SK-N-SH (cell line): ENCODE measurements around the gene MS4A14. TPM values are rescaled to one million over a fixed set of nuclear protein-coding genes. Genes with fewer than 3 reads are reported as not detected.
"Not testable (repeated sequence)": the region's sequence is repeated elsewhere in the genome, so short reads cannot be mapped to it uniquely, and the experiment has no call there.

Experiments used
- CTCF ChIA-PET: fragments of 300-600, 350-600 bp; formaldehyde crosslinking; extraction: SDS; loops from one replicate; lab custom pipeline; 2021; lab: Yijun Ruan, JAX
- POLR2A ChIA-PET: fragments of 350-600 bp; sonication (Branson Sonifier 250); formaldehyde crosslinking; extraction: SDS; loops from one replicate; lab custom pipeline; 2020; ENCODE audit warnings: antibody characterized with exemption, inconsistent platforms; lab: Yijun Ruan, JAX
- DNase-seq: peaks from one replicate; pipeline ENCODE4 v3.0.0; 2012
- H2AFZ ChIP-seq: fragments of 200-600 bp; sonication (generic); 2 replicates; pipeline ENCODE4 v1.8.1; 2016; ENCODE audit warnings: antibody characterized with exemption, mild to moderate bottlenecking, low read depth
- H3F3A ChIP-seq: fragments of 200-600 bp; sonication (generic); replicated peaks from 2 replicates; pipeline ENCODE3; 2016; ENCODE audit warnings: antibody characterized with exemption, mild to moderate bottlenecking; ENCODE audit not compliant: insufficient read depth
- H3K27ac ChIP-seq, 2 experiments: fragments of 200-500 bp in 1 of 2; fragments of 200-600 bp in 1 of 2; sonication (Bioruptor generic) in 1 of 2; sonication (generic), shearing (Covaris generic) in 1 of 2; 2 replicates each; pipeline versions ENCODE4 v1.5.1 to v1.6.1; 2014 to 2016; ENCODE audit warnings: low read depth in 2 of 2, inconsistent platforms in 1 of 2, low read length in 1 of 2, mild to moderate bottlenecking in 1 of 2, mixed read lengths in 1 of 2
- H3K27me3 ChIP-seq: fragments of 200-600 bp; sonication (generic), shearing (Covaris generic); 2 replicates; pipeline ENCODE4 v1.6.1; 2016; ENCODE audit warnings: mixed run types; ENCODE audit not compliant: insufficient read depth
- H3K36me3 ChIP-seq, 2 experiments: fragments of 200-500 bp in 1 of 2; fragments of 200-600 bp in 1 of 2; sonication (Bioruptor generic) in 1 of 2; sonication (generic) in 1 of 2; replicated peaks in 1 of 2; 2 replicates each; pipeline versions ENCODE3 to v1.5.1; 2014 to 2016; ENCODE audit warnings: low read length in 1 of 2, mild to moderate bottlenecking in 1 of 2; ENCODE audit not compliant: insufficient read depth in 2 of 2, control insufficient read depth in 1 of 2
- H3K4me1 ChIP-seq, 2 experiments: fragments of 200-500 bp in 1 of 2; fragments of 200-600 bp in 1 of 2; sonication (Bioruptor generic) in 1 of 2; sonication (generic), shearing (Covaris generic) in 1 of 2; 2 replicates each; pipeline versions ENCODE4 v1.5.1 to v1.6.1; 2014 to 2016; ENCODE audit warnings: low read depth in 1 of 2, low read length in 1 of 2, mixed run types in 1 of 2; ENCODE audit not compliant: insufficient read depth in 2 of 2, control insufficient read depth in 1 of 2
- H3K4me2 ChIP-seq: fragments of 200-600 bp; sonication (generic), shearing (Covaris generic); 2 replicates; pipeline ENCODE4 v1.6.1; 2017; ENCODE audit warnings: mixed run types
- H3K4me3 ChIP-seq, 2 experiments: fragments of 200-500 bp in 1 of 2; fragments of 200-600 bp in 1 of 2; sonication (Bioruptor generic) in 1 of 2; sonication (generic), shearing (Covaris generic) in 1 of 2; 2 replicates each; pipeline versions ENCODE4 v1.5.1 to v1.8.1; 2014 to 2016; ENCODE audit warnings: low read depth in 2 of 2, inconsistent platforms in 1 of 2, low read length in 1 of 2, mild to moderate bottlenecking in 1 of 2, mixed read lengths in 1 of 2, moderate library complexity in 1 of 2
- H3K79me2 ChIP-seq: fragments of 200-600 bp; sonication (generic); 2 replicates; pipeline ENCODE4 v1.8.1; 2017; ENCODE audit warnings: mild to moderate bottlenecking; ENCODE audit not compliant: insufficient read depth
- H3K9ac ChIP-seq: fragments of 200-600 bp; sonication (generic); 2 replicates; pipeline ENCODE4 v1.6.1; 2017; ENCODE audit warnings: mixed run types
- H3K9me2 ChIP-seq: fragments of 200-600 bp; sonication (generic); 2 replicates; pipeline ENCODE4 v1.6.1; 2017; ENCODE audit warnings: mixed run types
- H3K9me3 ChIP-seq: fragments of 200-600 bp; sonication (generic); 2 replicates; pipeline ENCODE4 v1.6.1; 2017; ENCODE audit warnings: mixed run types, mild to moderate bottlenecking, moderate library complexity
- H4K20me1 ChIP-seq: fragments of 200-600 bp; sonication (generic); 2 replicates; pipeline ENCODE4 v1.6.1; 2017; ENCODE audit warnings: mild to moderate bottlenecking, mixed run types; ENCODE audit not compliant: insufficient read depth
- CHD2 ChIP-seq: fragments of 150-350 bp; IDR thresholded peaks from 2 replicates; pipeline ENCODE4 v1.6.1; 2018; ENCODE audit warnings: low read length; ENCODE audit not compliant: partially characterized antibody
- FOSL2 ChIP-seq: IDR thresholded peaks from 2 replicates; pipeline ENCODE4 v1.4.0; 2012; ENCODE audit warnings: low read depth, mild to moderate bottlenecking, moderate library complexity, borderline replicate concordance
- FOXM1 ChIP-seq: IDR thresholded peaks from 2 replicates; pipeline ENCODE4 v1.4.0; 2012; ENCODE audit warnings: low read depth, mild to moderate bottlenecking
- GABPA ChIP-seq: IDR thresholded peaks from 2 replicates; pipeline ENCODE4 v1.4.0; 2012; ENCODE audit warnings: low read depth, mild to moderate bottlenecking
- GATA2 ChIP-seq: sonication (generic); formaldehyde crosslinking; IDR thresholded peaks from 2 replicates; pipeline ENCODE4 v1.5.0; 2020; ENCODE audit warnings: mild to moderate bottlenecking, missing genetic modification reagents
- JUND ChIP-seq: IDR thresholded peaks from 2 replicates; pipeline ENCODE4 v1.4.0; 2012
- MEF2A ChIP-seq: IDR thresholded peaks from 2 replicates; pipeline ENCODE4 v1.4.0; 2012; ENCODE audit warnings: low read depth, borderline replicate concordance
- MXI1 ChIP-seq: IDR thresholded peaks from 2 replicates; pipeline ENCODE4 v1.6.1; 2012; ENCODE audit warnings: mild to moderate bottlenecking, low read depth, low read length, improper control_type of control experiment
- NFIC ChIP-seq: IDR thresholded peaks from 2 replicates; pipeline ENCODE4 v1.4.0; 2012; ENCODE audit warnings: borderline replicate concordance
- POLR2AphosphoS5 ChIP-seq: IDR thresholded peaks from 2 replicates; pipeline ENCODE4 v1.6.1; 2012; ENCODE audit warnings: low read depth, low read length
- RXRA ChIP-seq: IDR thresholded peaks from 2 replicates; pipeline ENCODE4 v1.4.0; 2012; ENCODE audit warnings: low read depth, mild to moderate bottlenecking, borderline replicate concordance
- SIN3A ChIP-seq: IDR thresholded peaks from 2 replicates; pipeline ENCODE4 v1.6.1; 2012; ENCODE audit warnings: low read depth, mild to moderate bottlenecking, low read length, moderate library complexity, borderline replicate concordance
- SMC3 ChIP-seq: IDR thresholded peaks from 2 replicates; pipeline ENCODE4 v1.6.1; 2012; ENCODE audit warnings: low read depth, low read length, improper control_type of control experiment
- TAF1 ChIP-seq: IDR thresholded peaks from 2 replicates; pipeline ENCODE4 v1.6.1; 2012; ENCODE audit warnings: low read depth, mild to moderate bottlenecking, low read length, moderate library complexity, borderline replicate concordance
- WGBS: methylation state at CpG from one replicate; pipeline ENCODE4 v1.1.6; 2017; ENCODE audit warnings: low lambda C conversion rate; 5-methylcytosine and 5-hydroxymethylcytosine counted together
- polyA plus RNA-seq, 3 experiments: library from polyadenylated mRNA; depleted of rRNA; stranded (reverse); fragments of >200 nt; gene quantifications; 2 replicates each; pipeline ENCODE4 v1.2.3, GENCODE V29; 2012
- TF ChIP-seq, protein P1 (sequence below): IDR thresholded peaks from 2 replicates; pipeline ENCODE4 v1.4.0; 2012; ENCODE audit warnings: low read depth, borderline replicate concordance
- TF ChIP-seq, protein P2 (sequence below): IDR thresholded peaks from 2 replicates; pipeline ENCODE4 v1.4.0; 2012; ENCODE audit warnings: low read depth, borderline replicate concordance
- TF ChIP-seq, protein P3 (sequence below): IDR thresholded peaks from 2 replicates; pipeline ENCODE4; 2012
- TF ChIP-seq, protein P4 (sequence below): IDR thresholded peaks from 2 replicates; pipeline ENCODE4 v1.6.1; 2012; ENCODE audit warnings: mild to moderate bottlenecking, low read depth, low read length, moderate library complexity

The MS4A14 gene
- polyA plus RNA-seq, 1 of the 3 experiments (the other 2 are of a cell fraction): not detected

DNA sequence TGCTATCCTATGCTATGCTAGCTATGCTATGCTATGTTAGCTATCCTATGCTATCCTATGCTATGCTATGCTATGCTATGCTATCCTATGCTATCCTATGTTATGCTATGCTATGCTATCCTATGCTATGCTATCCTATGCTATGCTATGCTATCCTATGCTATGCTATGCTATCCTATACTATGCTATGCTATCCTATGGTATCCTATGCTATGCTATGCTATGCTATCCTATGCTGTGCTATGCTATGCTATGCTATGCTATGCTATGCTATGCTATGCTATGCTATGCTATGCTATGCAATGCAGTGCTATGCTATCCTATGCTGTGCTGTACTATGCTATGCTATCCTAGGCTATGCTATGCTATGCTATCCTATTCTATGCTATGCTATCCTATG lies 50.8 kb downstream of the MS4A14 start:
- no peak for TF ChIP-seq JUND
- TF ChIP-seq, protein P1, sequence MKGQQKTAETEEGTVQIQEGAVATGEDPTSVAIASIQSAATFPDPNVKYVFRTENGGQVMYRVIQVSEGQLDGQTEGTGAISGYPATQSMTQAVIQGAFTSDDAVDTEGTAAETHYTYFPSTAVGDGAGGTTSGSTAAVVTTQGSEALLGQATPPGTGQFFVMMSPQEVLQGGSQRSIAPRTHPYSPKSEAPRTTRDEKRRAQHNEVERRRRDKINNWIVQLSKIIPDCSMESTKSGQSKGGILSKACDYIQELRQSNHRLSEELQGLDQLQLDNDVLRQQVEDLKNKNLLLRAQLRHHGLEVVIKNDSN: no peak
- no peak for TF ChIP-seq MXI1
- TF ChIP-seq SMC3: no peak
- TF ChIP-seq GATA2 (CRISPR knock-in tag): no peak
- no peak for TF ChIP-seq RXRA
- TF ChIP-seq GABPA: no peak
- TF ChIP-seq CHD2: no peak
- no peaks in the 10 kb centered on the region; the same call in 1 of the 2 replicates for H3K9me3 ChIP-seq
- no peak overlapping the region for H3K27ac ChIP-seq
- H3K4me1 ChIP-seq: no peaks in the 10 kb centered on the region
- H3K4me2 ChIP-seq: peak overlapping the region; percentile 67
- no peaks in the 10 kb centered on the region for H3K9me2 ChIP-seq
- no peaks in the 10 kb centered on the region for H3K27me3 ChIP-seq
- no peak overlapping the region for H3K9ac ChIP-seq
- no peak for DNase-seq
- POLR2A ChIA-PET: no interaction called here
- H3F3A ChIP-seq: no peaks in the 10 kb centered on the region
- H4K20me1 ChIP-seq: no peaks in the 10 kb centered on the region
- CTCF ChIA-PET: no interaction called here
- H3K79me2 ChIP-seq: no peaks in the 10 kb centered on the region
- H3K36me3 ChIP-seq: no peaks in the 10 kb centered on the region
- no peak overlapping the region for H2AFZ ChIP-seq
- peak overlapping the region in 1 of 2 experiments; percentile 65; a peak in 1 of 4 replicates for H3K4me3 ChIP-seq

DNA sequence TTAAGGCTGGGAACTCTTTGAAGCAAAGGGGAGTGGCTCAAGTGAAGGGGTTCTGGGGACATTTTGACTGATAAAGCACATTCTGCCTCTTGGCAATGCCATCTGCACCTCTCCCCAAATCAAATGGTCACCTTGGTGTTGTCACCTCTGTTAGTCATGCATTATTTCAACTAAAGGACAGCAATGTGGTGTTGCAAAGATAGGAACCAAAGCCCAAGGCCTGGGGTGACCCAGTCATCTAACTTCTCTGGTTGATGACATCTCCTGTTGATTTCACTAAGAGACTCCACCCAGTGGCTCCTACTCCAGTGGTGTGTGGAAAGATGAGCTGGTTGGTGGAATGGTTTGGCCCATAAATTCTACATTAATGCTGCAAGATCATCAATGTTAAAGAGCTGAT lies 51.6 kb downstream of the MS4A14 start:
- H3F3A ChIP-seq: no peaks in the 10 kb centered on the region
- TF ChIP-seq, protein P2, sequence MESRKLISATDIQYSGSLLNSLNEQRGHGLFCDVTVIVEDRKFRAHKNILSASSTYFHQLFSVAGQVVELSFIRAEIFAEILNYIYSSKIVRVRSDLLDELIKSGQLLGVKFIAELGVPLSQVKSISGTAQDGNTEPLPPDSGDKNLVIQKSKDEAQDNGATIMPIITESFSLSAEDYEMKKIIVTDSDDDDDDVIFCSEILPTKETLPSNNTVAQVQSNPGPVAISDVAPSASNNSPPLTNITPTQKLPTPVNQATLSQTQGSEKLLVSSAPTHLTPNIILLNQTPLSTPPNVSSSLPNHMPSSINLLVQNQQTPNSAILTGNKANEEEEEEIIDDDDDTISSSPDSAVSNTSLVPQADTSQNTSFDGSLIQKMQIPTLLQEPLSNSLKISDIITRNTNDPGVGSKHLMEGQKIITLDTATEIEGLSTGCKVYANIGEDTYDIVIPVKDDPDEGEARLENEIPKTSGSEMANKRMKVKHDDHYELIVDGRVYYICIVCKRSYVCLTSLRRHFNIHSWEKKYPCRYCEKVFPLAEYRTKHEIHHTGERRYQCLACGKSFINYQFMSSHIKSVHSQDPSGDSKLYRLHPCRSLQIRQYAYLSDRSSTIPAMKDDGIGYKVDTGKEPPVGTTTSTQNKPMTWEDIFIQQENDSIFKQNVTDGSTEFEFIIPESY: no peak
- TF ChIP-seq FOXM1: no peak
- no peak for TF ChIP-seq RXRA
- TF ChIP-seq MXI1: no peak
- no peak for TF ChIP-seq NFIC
- no peak for TF ChIP-seq TAF1
- no peak for TF ChIP-seq SIN3A
- TF ChIP-seq, protein P3, sequence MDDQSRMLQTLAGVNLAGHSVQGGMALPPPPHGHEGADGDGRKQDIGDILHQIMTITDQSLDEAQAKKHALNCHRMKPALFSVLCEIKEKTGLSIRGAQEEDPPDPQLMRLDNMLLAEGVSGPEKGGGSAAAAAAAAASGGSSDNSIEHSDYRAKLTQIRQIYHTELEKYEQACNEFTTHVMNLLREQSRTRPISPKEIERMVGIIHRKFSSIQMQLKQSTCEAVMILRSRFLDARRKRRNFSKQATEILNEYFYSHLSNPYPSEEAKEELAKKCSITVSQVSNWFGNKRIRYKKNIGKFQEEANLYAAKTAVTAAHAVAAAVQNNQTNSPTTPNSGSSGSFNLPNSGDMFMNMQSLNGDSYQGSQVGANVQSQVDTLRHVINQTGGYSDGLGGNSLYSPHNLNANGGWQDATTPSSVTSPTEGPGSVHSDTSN: no peak
- TF ChIP-seq MEF2A: no peak
- TF ChIP-seq JUND: no peak
- no peak for TF ChIP-seq GATA2 (CRISPR knock-in tag)
- no peak for TF ChIP-seq FOSL2
- TF ChIP-seq POLR2AphosphoS5: no peak
- TF ChIP-seq, protein P4, sequence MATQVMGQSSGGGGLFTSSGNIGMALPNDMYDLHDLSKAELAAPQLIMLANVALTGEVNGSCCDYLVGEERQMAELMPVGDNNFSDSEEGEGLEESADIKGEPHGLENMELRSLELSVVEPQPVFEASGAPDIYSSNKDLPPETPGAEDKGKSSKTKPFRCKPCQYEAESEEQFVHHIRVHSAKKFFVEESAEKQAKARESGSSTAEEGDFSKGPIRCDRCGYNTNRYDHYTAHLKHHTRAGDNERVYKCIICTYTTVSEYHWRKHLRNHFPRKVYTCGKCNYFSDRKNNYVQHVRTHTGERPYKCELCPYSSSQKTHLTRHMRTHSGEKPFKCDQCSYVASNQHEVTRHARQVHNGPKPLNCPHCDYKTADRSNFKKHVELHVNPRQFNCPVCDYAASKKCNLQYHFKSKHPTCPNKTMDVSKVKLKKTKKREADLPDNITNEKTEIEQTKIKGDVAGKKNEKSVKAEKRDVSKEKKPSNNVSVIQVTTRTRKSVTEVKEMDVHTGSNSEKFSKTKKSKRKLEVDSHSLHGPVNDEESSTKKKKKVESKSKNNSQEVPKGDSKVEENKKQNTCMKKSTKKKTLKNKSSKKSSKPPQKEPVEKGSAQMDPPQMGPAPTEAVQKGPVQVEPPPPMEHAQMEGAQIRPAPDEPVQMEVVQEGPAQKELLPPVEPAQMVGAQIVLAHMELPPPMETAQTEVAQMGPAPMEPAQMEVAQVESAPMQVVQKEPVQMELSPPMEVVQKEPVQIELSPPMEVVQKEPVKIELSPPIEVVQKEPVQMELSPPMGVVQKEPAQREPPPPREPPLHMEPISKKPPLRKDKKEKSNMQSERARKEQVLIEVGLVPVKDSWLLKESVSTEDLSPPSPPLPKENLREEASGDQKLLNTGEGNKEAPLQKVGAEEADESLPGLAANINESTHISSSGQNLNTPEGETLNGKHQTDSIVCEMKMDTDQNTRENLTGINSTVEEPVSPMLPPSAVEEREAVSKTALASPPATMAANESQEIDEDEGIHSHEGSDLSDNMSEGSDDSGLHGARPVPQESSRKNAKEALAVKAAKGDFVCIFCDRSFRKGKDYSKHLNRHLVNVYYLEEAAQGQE: no peak
- H3K4me2 ChIP-seq: no peak overlapping the region
- H2AFZ ChIP-seq: no peak overlapping the region
- H3K9me3 ChIP-seq: no peaks in the 10 kb centered on the region; the same call in 1 of the 2 replicates
- H3K36me3 ChIP-seq: no peaks in the 10 kb centered on the region
- no peaks in the 10 kb centered on the region for H3K79me2 ChIP-seq
- no peaks in the 10 kb centered on the region for H3K4me1 ChIP-seq
- no peak overlapping the region for H3K9ac ChIP-seq
- H4K20me1 ChIP-seq: no peaks in the 10 kb centered on the region
- no peak overlapping the region for H3K27ac ChIP-seq
- POLR2A ChIA-PET: no interaction called here
- no peaks in the 10 kb centered on the region for H3K27me3 ChIP-seq
- CTCF ChIA-PET: no interaction called here
- no peaks in the 10 kb centered on the region for H3K9me2 ChIP-seq
- H3K4me3 ChIP-seq: no peak overlapping the region
- no peak for DNase-seq

DNA sequence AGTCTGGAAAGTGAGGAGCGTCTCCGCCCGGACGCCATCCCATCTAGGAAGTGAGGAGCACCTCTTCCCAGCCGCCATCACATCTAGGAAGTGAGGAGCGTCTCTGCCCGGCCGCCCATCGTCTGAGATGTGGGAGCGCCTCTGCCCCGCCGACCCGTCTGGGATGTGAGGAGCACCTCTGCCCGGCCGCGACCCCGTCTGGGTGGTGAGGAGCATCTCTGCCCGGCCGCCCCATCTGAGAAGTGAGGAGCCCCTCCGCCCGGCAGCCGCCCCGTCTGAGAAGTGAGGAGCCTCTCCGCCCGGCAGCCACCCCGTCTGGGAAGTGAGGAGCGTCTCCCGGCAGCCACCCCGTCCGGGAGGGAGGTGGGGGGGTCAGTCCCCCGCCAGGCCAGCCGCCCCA lies 54.9 kb downstream of the MS4A14 start:
- H3K4me2 ChIP-seq, H3K36me3 ChIP-seq, H3K27ac ChIP-seq, POLR2A ChIA-PET, H3K4me1 ChIP-seq, H3K9me2 ChIP-seq, H3K79me2 ChIP-seq, H3F3A ChIP-seq, H3K9ac ChIP-seq, DNase-seq, H3K4me3 ChIP-seq, CTCF ChIA-PET, H3K27me3 ChIP-seq, H4K20me1 ChIP-seq, H3K9me3 ChIP-seq, H2AFZ ChIP-seq: not testable (repeated sequence)
- WGBS: 46% methylated on average over 7 of the region's 32 CpGs
